WTC11 (cell line): ENCODE data around the gene WFDC1. TPM values are rescaled to one million over a fixed set of nuclear protein-coding genes. Genes with fewer than 3 reads are reported as not detected.

Experiments
- ATAC-seq: fragments of 200-7000 bp; cut with Tn5 transposase; 2 replicates; pipeline ENCODE4 v1.10.0; 2021; ENCODE audit warnings: mild to moderate bottlenecking, moderate library complexity
- CTCF ChIA-PET: fragments of 300-600 bp; sonication (Branson Sonifier 250); formaldehyde crosslinking; loops from one replicate; lab custom pipeline; 2021; ENCODE audit warnings: antibody characterized with exemption; lab: Charles Lee
- POLR2A ChIA-PET: fragments of 350-600 bp; sonication (Branson Sonifier 250); formaldehyde crosslinking; loops from one replicate; lab custom pipeline; 2021; ENCODE audit warnings: antibody characterized with exemption; lab: Charles Lee
- DNase-seq: peaks from one replicate; pipeline ENCODE4 v3.0.0; 2021; ENCODE audit warnings: low spot score
- H3K27ac Mint-ChIP-seq: 2 replicates; pipeline ENCODE4 v1.8.0; 2021; ENCODE audit warnings: mixed read lengths
- H3K27me3 Mint-ChIP-seq: 2 replicates; pipeline ENCODE4 v1.8.0; 2021; ENCODE audit warnings: low read depth, mild to moderate bottlenecking, moderate library complexity, mixed read lengths
- H3K36me3 Mint-ChIP-seq: 2 replicates; pipeline ENCODE4 v1.8.0; 2021; ENCODE audit warnings: mixed read lengths
- H3K4me1 Mint-ChIP-seq: 2 replicates; pipeline ENCODE4 v1.8.0; 2022; ENCODE audit warnings: mixed read lengths
- H3K4me3 Mint-ChIP-seq: 2 replicates; pipeline ENCODE4 v1.8.0; 2021; ENCODE audit warnings: mild to moderate bottlenecking, moderate library complexity, mixed read lengths
- H3K9me3 Mint-ChIP-seq: 2 replicates; pipeline ENCODE4 v1.8.0; 2021; ENCODE audit warnings: mixed read lengths
- ATF1 ChIP-seq: sonication (generic); formaldehyde crosslinking; IDR thresholded peaks from 2 replicates; pipeline ENCODE4 v1.8.1; 2023; ENCODE audit warnings: mild to moderate bottlenecking, moderate library complexity, missing genetic modification reagents
- ATF3 ChIP-seq: sonication (generic); formaldehyde crosslinking; conservative IDR thresholded peaks from 2 replicates; pipeline ENCODE4 v1.8.1; 2022; ENCODE audit warnings: mild to moderate bottlenecking, missing genetic modification reagents
- CREB1 ChIP-seq: sonication (generic); formaldehyde crosslinking; IDR thresholded peaks from 2 replicates; pipeline ENCODE4 v1.8.0; 2023; ENCODE audit warnings: mild to moderate bottlenecking, missing genetic modification reagents
- CREM ChIP-seq: sonication (generic); formaldehyde crosslinking; IDR thresholded peaks from 2 replicates; pipeline ENCODE4 v1.8.1; 2022; ENCODE audit warnings: mild to moderate bottlenecking, missing genetic modification reagents, moderate library complexity
- CTCF ChIP-seq: fragments of 200-600 bp; IDR thresholded peaks from 2 replicates; pipeline ENCODE4 v1.8.0; 2022; ENCODE audit warnings: antibody characterized with exemption
- EMX1 ChIP-seq: fragments of 250-450 bp; sonication (Bioruptor Pico); IDR thresholded peaks from 2 replicates; pipeline ENCODE4 v1.8.0; 2021; ENCODE audit warnings: mild to moderate bottlenecking
- JAZF1 ChIP-seq: fragments of 250-450 bp; sonication (Bioruptor Pico); IDR thresholded peaks from 2 replicates; pipeline ENCODE4 v1.9.0; 2021; ENCODE audit warnings: moderate library complexity, mild to moderate bottlenecking, inconsistent platforms
- SOX15 ChIP-seq: fragments of 250-450 bp; sonication (Bioruptor Pico); IDR thresholded peaks from 2 replicates; pipeline ENCODE4 v1.9.0; 2021; ENCODE audit warnings: mild to moderate bottlenecking
- TP53 ChIP-seq: sonication (generic); formaldehyde crosslinking; IDR thresholded peaks from 2 replicates; pipeline ENCODE4 v1.8.1; 2023; ENCODE audit warnings: mild to moderate bottlenecking, missing genetic modification reagents
- ZBTB21 ChIP-seq: sonication (generic); formaldehyde crosslinking; IDR thresholded peaks from 2 replicates; pipeline ENCODE4 v1.8.1; 2023; ENCODE audit warnings: mild to moderate bottlenecking, missing genetic modification reagents, borderline replicate concordance
- ZNF281 ChIP-seq: sonication (generic); formaldehyde crosslinking; IDR thresholded peaks from 2 replicates; pipeline ENCODE4 v1.8.0; 2023; ENCODE audit warnings: mild to moderate bottlenecking, missing genetic modification reagents
- ZNF317 ChIP-seq: sonication (generic); formaldehyde crosslinking; IDR thresholded peaks from 2 replicates; pipeline ENCODE4 v1.8.1; 2023; ENCODE audit warnings: low read depth, mild to moderate bottlenecking, moderate library complexity, missing genetic modification reagents, borderline replicate concordance
- ZNF396 ChIP-seq: fragments of 250-450 bp; sonication (Bioruptor Pico); IDR thresholded peaks from 2 replicates; pipeline ENCODE4 v1.8.0; 2021; ENCODE audit warnings: mild to moderate bottlenecking, moderate library complexity, borderline replicate concordance
- ZNF423 ChIP-seq: fragments of 250-450 bp; sonication (Bioruptor Pico); IDR thresholded peaks from 2 replicates; pipeline ENCODE4 v2.1.2; 2022; ENCODE audit warnings: mild to moderate bottlenecking, moderate library complexity
- ZNF512 ChIP-seq: sonication (generic); formaldehyde crosslinking; IDR thresholded peaks from 2 replicates; pipeline ENCODE4 v1.8.1; 2022; ENCODE audit warnings: missing genetic modification reagents, borderline replicate concordance
- ZNF532 ChIP-seq: fragments of 250-450 bp; sonication (Bioruptor Pico); IDR thresholded peaks from 2 replicates; pipeline ENCODE4 v1.9.0; 2021; ENCODE audit warnings: mild to moderate bottlenecking, borderline replicate concordance
- total RNA-seq: library from RNA; stranded (reverse); gene quantifications from 3 replicates; pipeline ENCODE4 v1.2.3, GENCODE V29; 2021
- TF ChIP-seq, protein P1 (sequence below): sonication (generic); formaldehyde crosslinking; IDR thresholded peaks from 2 replicates; pipeline ENCODE4 v1.8.0; 2022; ENCODE audit warnings: mild to moderate bottlenecking, missing genetic modification reagents

WFDC1 gene
- total RNA-seq, 1 experiment from 2014 or later: 0.50 TPM

- ChIA-PET POLR2A (no interaction called here), CTCF (interaction anchor here (0.6 to 1.8 kb wide), 16 partner anchors 8 to 228 kb away, joined by 3 to 15 read pairs (median 4); partner anchors contain the start of genes ATP2C2 and TAF1C)
- ATAC-seq: peak; percentile 91
- peaks cover 8% of the 10 kb centered on the region for H3K4me1 Mint-ChIP-seq
- peaks cover 5% of the 10 kb centered on the region; the same call in 1 of the 2 replicates for H3K9me3 Mint-ChIP-seq
- DNase-seq: peak; percentile 81
- H3K27ac Mint-ChIP-seq: no peak overlapping the region
- peak overlapping the region; percentile 64 for H3K4me3 Mint-ChIP-seq
- no peaks in the 10 kb centered on the region for H3K36me3 Mint-ChIP-seq
- TF ChIP-seq SOX15 (CRISPR knock-in tag): no peak
- no peak for TF ChIP-seq ZNF281 (CRISPR knock-in tag)
- TF ChIP-seq CREM (CRISPR knock-in tag): peak; percentile 40; the same call in 1 of the 2 replicates
- peaks cover 5% of the 10 kb centered on the region for H3K27me3 Mint-ChIP-seq
Measured at GRCh38 chr16:84312783-84313382, 18.2 kb downstream of the WFDC1 start.

- Mint-ChIP-seq H3K9me3 (peaks cover 6% of the 10 kb centered on the region; the same call in 1 of the 2 replicates), H3K27ac (no peak overlapping the region), H3K4me3 (no peak overlapping the region), H3K4me1 (peaks cover 8% of the 10 kb centered on the region), H3K36me3 (no peaks in the 10 kb centered on the region), H3K27me3 (peaks cover 5% of the 10 kb centered on the region)
- TF ChIP-seq TP53 (CRISPR knock-in tag): no peak
- no peak for TF ChIP-seq ZBTB21
- no peak for TF ChIP-seq ZNF512 (CRISPR knock-in tag)
- POLR2A ChIA-PET: no interaction called here
- DNase-seq (no peak), ATAC-seq (no peak)
- CTCF ChIA-PET: interaction anchor here (0.5 to 1.8 kb wide), 13 partner anchors 9 to 197 kb away, joined by 3 to 15 read pairs (median 4); partner anchors contain the start of gene TAF1C
Measured at GRCh38 chr16:84313921-84314320, 19.2 kb downstream of the WFDC1 start.

DNA sequence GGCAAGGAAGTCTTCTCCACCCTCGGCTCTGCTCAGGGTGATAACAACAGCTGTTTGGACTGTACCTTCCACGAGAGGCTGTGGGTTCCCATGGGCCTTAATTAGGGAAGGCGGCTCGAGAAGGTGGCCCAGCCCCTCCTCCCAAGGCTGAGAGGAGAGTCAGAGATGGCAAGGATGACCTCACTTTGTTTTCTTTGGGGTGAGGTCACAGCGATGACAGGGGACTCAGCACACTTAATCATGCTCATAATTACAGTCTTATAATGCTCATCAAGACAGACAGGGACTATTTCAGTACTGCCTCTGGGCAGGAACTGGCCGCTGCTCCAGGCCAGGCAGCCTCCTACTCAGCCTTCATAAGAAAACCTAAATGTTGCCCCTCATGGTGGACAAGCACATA lies 19.7 kb downstream of the WFDC1 start:
- POLR2A ChIA-PET: no interaction called here
- H3K4me1 Mint-ChIP-seq: peaks cover 8% of the 10 kb centered on the region
- no peak overlapping the region for H3K4me3 Mint-ChIP-seq
- ATAC-seq (no peak), DNase-seq (no peak)
- CTCF ChIA-PET: interaction anchor here (0.5 to 1.8 kb wide), 5 partner anchors 10 to 196 kb away, joined by 3 to 15 read pairs (median 5); no protein-coding TSS in a partner anchor
- no peak overlapping the region for H3K27ac Mint-ChIP-seq
- TF ChIP-seq ZBTB21: no peak
- TF ChIP-seq EMX1 (CRISPR knock-in tag): no peak
- no peak for TF ChIP-seq ZNF396
- no peak for TF ChIP-seq ZNF423 (CRISPR knock-in tag)
- TF ChIP-seq ATF3: no peak
- TF ChIP-seq CREB1 (CRISPR knock-in tag): no peak
- no peak for TF ChIP-seq ATF1
- H3K27me3 Mint-ChIP-seq: peaks cover 5% of the 10 kb centered on the region
- H3K36me3 Mint-ChIP-seq: no peaks in the 10 kb centered on the region
- peaks cover 6% of the 10 kb centered on the region; the same call in 1 of the 2 replicates for H3K9me3 Mint-ChIP-seq

DNA sequence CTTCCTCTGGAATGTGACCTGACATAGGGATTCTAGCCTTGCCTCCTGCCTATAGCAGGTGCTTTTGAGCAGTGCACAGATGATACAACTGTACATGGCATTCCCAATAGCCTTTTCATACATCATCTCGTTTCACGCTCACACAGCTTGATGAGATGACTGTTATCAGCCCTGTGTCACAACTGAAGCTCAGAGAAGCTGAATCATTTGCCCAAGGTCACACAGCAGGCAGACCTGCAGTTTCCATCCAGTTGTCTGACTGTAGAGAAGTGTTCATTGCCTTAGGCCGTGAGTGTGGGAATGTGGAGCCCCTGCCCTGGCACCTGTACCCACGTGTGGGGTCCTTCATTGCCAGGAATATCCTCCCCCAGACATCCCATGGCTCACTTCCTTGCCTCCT lies 20.1 kb downstream of the WFDC1 start:
- CTCF ChIA-PET: interaction anchor here (1.4 kb wide), 1 partner anchor 52 kb away, joined by 5 read pairs; no protein-coding TSS in a partner anchor
- Mint-ChIP-seq H3K4me1 (peaks cover 8% of the 10 kb centered on the region), H3K36me3 (no peaks in the 10 kb centered on the region), H3K4me3 (no peak overlapping the region), H3K27me3 (peaks cover 5% of the 10 kb centered on the region), H3K9me3 (peaks cover 6% of the 10 kb centered on the region; the same call in 1 of the 2 replicates), H3K27ac (no peak overlapping the region)
- POLR2A ChIA-PET: no interaction called here
- DNase-seq: no peak
- no peak for ATAC-seq
- TF ChIP-seq ZBTB21: no peak
- TF ChIP-seq ZNF532 (CRISPR knock-in tag): no peak
- no peak for TF ChIP-seq JAZF1 (CRISPR knock-in tag)
- TF ChIP-seq, protein P1, sequence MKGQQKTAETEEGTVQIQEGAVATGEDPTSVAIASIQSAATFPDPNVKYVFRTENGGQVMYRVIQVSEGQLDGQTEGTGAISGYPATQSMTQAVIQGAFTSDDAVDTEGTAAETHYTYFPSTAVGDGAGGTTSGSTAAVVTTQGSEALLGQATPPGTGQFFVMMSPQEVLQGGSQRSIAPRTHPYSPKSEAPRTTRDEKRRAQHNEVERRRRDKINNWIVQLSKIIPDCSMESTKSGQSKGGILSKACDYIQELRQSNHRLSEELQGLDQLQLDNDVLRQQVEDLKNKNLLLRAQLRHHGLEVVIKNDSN (CRISPR knock-in tag): no peak
- TF ChIP-seq ZNF317 (CRISPR knock-in tag): no peak
- TF ChIP-seq CTCF: no peak
